Stimulated activated CD8-positive, alpha-beta memory T cell treated with anti-CD3 and anti-CD28 coated beads, Interleukin-7, amount 100 ng/mL, for 4 hours (primary cell): ENCODE data around the gene LCN2.

Source experiments
- DNase-seq, 2 donors: peaks; one replicate each; pipeline ENCODE4 v3.0.0-alpha.2; 2020; ENCODE audit warnings: low read depth in 2 of 2

LCN2 gene

DNA sequence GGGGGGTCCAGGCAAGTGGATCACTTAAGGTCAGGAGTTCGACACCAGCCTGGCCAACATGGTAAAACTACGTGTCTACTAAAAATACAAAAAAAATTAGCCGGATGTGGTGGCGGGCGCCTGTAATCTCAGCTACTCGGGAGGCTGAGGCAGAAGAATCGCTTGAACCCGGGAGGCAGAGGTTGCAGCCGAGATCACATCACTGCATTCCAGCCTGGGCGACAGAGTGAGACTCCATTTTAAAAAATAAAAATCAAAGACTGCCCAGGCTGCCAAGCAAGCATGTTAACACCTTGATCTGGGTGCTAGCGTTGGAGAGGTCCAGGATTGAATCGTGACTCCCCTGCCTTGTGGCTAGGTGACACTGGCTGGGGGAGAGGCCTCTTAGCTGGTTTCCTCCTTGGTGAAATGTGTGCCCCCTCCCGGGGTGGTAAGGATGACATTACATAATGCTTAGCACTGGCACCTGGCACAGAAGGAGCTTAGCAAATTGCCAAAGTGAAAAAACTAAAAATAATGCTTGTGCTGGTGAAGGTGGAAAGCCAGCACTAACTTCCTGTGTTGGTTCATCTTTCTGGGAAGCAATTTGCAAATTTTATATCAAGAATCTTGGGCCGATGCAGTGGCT, 44.3 kb downstream of the LCN2 start:
- DNase-seq: no peak

- DNase-seq: no peak
Observed at GRCh38 chr9:128201441-128202369, 52.5 kb downstream of the LCN2 start.

GRCh38 chr9:128202648-128203023, 53.4 kb downstream of the LCN2 start:
- DNase-seq: no peak
